ENCODE measurements around the gene GALNT2.

The GALNT2 gene

DNA sequence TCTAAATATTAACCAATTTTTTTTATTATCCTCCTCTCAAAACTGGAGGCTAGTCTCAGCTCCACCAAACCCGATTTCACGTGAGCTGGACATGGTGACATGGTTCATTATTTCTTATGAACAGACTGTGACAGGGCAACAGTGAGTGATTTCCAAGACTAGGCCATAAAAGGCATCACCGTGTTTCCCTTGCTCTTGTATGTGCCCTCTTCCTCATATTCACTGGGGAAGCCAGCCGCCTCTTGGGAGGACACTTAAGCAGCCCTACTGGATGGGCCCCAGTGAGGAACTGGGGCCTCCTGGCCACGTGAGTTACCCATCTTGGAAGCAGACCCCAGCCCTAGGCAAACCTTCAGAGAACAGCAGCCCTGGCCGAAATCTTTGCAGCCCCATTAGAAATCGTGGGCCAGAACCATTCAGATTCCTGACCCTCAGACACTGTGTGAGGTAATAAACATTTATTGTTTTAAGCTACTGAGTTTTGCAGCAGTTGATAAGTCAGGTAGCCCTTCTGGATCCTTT is 105.0 kb downstream of the GALNT2 start:
- TF ChIP-seq REST (IDR thresholded peaks at IDR 0.05; ENCODE audit: insufficient read depth in 1 of 2, low read depth in 2 of 2, low read length in 2 of 2), result no peak
- TF ChIP-seq SIN3A (IDR thresholded peaks at IDR 0.05; ENCODE audit: borderline replicate concordance, insufficient read depth, low read length), result no peak
- no peak for TF ChIP-seq POLR2AphosphoS5 (IDR thresholded peaks at IDR 0.05; ENCODE audit: low read depth, low read length)
- TF ChIP-seq TAF1 (IDR thresholded peaks at IDR 0.05; ENCODE audit: borderline replicate concordance, insufficient read depth, low read length), result no peak
- no peak for TF ChIP-seq FOXP2 (optimal IDR thresholded peaks at IDR 0.05; ENCODE audit: borderline replicate concordance, extremely low read depth, extremely low read length, insufficient read depth)

DNA sequence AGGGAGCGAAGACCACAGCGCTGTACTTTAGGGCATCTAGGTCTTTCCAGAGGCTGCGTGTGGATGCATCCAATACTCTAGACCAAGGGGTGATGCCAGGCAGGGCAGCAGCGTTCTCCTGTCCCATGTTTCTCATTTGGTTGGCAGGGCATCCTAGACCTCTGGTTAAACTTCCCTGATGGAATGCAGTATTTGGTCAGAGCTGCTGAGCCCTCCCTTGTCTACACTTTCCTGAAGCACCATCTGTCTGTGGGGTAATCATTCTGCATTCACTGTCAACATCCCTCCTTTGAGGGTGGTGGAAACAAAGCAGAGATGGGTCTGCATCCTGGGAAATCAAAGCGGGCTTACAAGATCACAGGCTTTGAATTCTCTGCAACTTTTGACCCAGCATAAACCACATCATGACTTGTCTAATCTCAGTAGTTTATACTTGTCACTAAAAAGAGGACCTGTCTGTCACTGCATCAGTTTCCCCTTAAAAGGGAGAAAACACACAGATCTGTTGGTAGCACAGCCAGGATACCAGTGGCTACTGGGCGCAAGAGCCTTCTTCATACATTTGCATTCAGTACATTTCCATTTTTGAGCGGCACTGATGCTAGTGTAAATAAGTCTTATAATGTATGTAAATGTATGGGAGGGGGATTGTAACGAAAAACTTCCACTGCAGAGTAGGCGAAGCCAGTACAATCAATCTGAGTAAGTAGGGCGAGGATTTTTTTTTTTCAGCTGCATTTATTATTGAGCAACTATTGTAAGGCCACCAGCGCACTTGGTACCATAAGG is 106.3 kb downstream of the GALNT2 start:
- TF ChIP-seq REST (IDR thresholded peaks at IDR 0.05; ENCODE audit: insufficient read depth in 1 of 2, low read depth in 2 of 2, low read length in 2 of 2), result no peak
- TF ChIP-seq SIN3A (IDR thresholded peaks at IDR 0.05; ENCODE audit: borderline replicate concordance, insufficient read depth, low read length), result no peak
- TF ChIP-seq POLR2AphosphoS5 (IDR thresholded peaks at IDR 0.05; ENCODE audit: low read depth, low read length), result no peak

DNA sequence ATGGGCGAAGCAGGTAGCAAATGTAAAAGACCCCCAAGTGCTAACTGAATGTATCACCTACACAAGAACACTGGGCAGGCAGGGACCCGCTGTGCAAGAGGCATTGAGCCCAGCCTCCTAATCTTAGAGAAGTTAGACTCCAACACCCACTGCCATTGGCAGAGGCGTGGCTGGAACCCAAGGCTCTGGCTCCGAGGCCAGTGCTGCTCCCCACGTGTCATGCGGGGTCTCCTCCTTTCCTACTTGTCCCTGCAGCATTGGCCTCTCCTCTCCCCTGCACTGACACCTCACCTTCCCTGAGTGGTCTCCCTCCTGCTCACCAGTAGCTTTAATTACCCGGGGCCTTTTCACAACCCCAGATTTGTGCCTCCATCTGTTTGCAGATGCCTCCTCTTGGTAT is 107.0 kb downstream of the GALNT2 start:
- TF ChIP-seq POLR2AphosphoS5 (IDR thresholded peaks at IDR 0.05; ENCODE audit: low read depth, low read length) (no peak), SIN3A (IDR thresholded peaks at IDR 0.05; ENCODE audit: borderline replicate concordance, insufficient read depth, low read length) (no peak), FOXP2 (optimal IDR thresholded peaks at IDR 0.05; ENCODE audit: borderline replicate concordance, extremely low read depth, extremely low read length, insufficient read depth) (no peak), TAF1 (IDR thresholded peaks at IDR 0.05; ENCODE audit: borderline replicate concordance, insufficient read depth, low read length) (no peak), REST (IDR thresholded peaks at IDR 0.05; ENCODE audit: insufficient read depth in 1 of 2, low read depth in 2 of 2, low read length in 2 of 2) (no peak)

- no peak for TF ChIP-seq POLR2AphosphoS5 (IDR thresholded peaks at IDR 0.05; ENCODE audit: low read depth, low read length)
- TF ChIP-seq TAF1 (IDR thresholded peaks at IDR 0.05; ENCODE audit: borderline replicate concordance, insufficient read depth, low read length), result no peak
- no peak for TF ChIP-seq FOXP2 (optimal IDR thresholded peaks at IDR 0.05; ENCODE audit: borderline replicate concordance, extremely low read depth, extremely low read length, insufficient read depth)
- TF ChIP-seq SIN3A (IDR thresholded peaks at IDR 0.05; ENCODE audit: borderline replicate concordance, insufficient read depth, low read length), result no peak
- TF ChIP-seq REST (IDR thresholded peaks at IDR 0.05; ENCODE audit: insufficient read depth in 1 of 2, low read depth in 2 of 2, low read length in 2 of 2), result no peak
Measured at GRCh38 chr1:230174471-230175162, 107.6 kb downstream of the GALNT2 start.
